Activated gamma-delta T cell (primary cell): ENCODE data around the gene INSM1.
"Not testable (repeated sequence)": the region's sequence is repeated elsewhere in the genome, so short reads cannot be mapped to it uniquely, and the experiment has no call there.

Experiments
- DNase-seq: peaks from one replicate; lab custom pipeline; 2025; lab: John Stamatoyannopoulos, UW
- total RNA-seq, 2 donors: gene quantifications; one replicate each; lab custom pipeline; 2026; lab: John Stamatoyannopoulos, UW

INSM1 gene, protein sequence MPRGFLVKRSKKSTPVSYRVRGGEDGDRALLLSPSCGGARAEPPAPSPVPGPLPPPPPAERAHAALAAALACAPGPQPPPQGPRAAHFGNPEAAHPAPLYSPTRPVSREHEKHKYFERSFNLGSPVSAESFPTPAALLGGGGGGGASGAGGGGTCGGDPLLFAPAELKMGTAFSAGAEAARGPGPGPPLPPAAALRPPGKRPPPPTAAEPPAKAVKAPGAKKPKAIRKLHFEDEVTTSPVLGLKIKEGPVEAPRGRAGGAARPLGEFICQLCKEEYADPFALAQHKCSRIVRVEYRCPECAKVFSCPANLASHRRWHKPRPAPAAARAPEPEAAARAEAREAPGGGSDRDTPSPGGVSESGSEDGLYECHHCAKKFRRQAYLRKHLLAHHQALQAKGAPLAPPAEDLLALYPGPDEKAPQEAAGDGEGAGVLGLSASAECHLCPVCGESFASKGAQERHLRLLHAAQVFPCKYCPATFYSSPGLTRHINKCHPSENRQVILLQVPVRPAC
- 0.05 to 0.31 reads per million in 2 donors for total RNA-seq

DNA sequence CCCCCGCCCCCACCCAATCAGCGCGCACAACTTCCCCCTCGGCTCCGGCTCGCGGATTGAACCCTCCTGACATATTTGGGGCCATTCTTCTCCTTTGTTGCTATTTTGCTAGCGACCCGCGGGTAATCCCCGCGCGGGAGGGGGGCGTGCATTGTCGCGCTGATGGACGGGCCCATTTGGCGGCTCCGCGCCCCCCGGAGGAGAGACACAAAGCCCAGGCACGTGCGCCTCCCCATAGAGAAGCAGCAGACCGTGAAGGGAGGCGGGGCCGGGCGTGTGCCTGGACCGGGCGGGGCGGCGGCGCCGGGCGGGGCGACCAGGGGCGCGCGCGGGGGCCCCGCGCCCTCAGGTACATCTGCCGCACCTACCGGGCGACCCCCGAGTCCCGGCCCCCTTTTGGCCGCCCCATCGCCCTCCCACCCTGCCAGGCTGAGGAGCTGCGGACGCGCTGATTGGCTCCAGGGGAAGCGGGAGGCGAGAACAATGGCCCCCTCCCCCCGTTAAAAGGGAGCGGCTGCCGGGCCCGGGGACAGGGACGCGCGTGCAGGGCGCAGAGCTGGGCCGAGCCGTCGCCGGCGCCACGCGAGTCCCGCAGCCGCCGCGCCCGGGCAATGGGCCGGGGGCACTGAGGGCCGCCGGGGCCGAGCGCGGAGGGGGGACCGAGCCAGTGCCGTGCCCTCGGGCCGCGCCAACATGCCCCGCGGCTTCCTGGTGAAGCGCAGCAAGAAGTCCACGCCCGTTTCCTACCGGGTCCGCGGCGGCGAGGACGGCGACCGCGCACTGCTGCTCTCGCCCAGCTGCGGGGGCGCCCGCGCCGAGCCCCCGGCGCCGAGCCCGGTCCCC lies at the start of gene INSM1:
TSS of gene INSM1 (plus strand) at position 530 of the 843 bp plus-strand sequence. CDS start at position 694, 164 bp downstream.
- DNase-seq, result no peak

DNA sequence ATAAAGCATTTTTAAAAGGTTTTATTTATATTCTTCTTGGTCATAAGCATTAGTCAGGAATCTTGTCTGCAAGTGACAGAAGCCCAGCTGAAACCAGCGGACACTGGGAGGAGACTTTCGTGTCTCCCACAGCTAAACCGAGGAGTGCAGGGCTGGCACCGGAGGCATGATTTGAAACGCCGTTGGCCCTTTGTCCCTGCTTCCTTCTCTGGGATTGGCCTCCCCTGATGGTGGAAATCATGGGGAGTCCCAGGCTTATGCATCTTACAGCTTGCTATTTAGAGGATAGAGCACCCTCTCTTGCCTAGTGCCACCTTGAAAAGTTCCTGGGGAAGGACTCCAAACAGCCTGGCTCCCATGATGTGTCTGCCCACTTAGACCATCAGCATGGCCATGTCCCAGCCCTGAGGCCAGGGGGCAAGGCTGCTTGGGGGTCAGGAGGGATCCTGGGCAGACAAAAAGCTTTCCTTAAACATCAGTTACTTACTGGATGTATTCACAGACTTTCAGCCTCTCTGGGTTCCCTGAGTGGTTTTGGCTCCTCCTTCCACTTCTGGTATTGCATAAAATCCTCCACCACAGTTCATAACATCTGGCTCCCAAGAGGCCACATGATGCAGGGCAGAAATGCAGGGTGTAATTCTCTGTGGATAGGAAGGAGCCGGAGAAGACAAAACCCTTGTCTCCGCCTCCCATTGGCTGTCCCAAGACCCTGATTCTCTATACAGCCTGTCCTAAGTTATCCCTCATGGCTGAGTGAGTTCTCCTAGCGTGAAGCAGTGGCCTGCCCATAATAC lies 49.3 kb upstream of the INSM1 start:
- DNase-seq, result no peak

DNA sequence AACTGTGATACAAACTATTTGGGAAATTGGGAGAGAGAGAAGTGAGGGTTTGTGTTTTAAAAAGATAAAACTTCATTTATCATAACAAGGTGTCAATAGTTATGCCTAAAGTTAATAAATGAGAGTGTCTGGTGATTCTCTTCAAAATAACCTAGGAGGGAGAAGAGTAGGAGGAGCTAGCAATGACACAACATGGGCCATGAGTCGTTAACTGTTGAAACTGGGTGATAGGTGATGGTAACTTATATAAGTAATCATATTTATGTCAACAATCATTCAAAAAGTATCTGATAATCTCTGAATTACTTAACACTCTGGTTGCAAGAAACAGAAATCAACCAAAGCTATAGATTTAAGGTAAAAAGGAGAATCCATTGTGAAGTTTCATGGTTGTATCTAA lies 46.8 kb upstream of the INSM1 start:
- DNase-seq, result no peak

DNA sequence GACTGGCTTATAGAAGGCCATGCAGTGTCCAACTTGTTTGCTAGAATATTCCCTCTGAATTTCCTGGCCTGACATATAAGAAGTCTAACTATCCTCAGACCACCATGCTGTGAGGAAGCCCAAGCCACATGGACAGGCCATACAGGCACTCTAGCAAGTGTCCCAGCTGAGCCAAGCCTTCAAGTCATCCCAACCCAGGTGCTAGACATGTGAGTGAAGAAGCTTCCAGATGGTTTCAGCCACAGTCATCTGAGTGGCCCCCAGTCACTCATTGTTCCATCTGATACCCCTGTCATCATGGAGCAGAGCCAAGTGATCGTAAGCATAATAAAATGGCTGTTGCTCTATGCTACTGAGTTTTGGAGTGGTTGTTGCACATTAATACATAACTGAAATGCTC lies 46.0 kb upstream of the INSM1 start:
- DNase-seq, result no peak

DNA sequence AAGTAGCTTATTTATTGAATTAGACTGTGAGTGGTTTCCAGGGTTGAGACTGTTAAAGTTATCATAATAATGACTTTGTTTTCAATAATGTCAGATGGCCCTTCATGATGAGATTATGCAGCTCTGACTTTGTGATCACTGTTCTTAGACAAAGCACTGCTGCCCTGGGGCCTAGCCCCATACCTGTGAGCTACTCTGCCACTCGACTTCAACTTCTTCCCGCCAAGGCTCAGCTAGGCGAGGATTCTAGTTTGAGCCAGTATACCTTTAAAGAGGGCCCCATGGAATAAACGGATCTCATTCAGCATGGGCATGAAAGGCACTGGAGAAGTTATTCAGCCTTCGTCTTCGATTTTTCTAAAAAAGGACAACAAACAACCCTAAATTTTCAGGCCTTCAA lies 45.0 kb upstream of the INSM1 start:
- no peak for DNase-seq

DNA sequence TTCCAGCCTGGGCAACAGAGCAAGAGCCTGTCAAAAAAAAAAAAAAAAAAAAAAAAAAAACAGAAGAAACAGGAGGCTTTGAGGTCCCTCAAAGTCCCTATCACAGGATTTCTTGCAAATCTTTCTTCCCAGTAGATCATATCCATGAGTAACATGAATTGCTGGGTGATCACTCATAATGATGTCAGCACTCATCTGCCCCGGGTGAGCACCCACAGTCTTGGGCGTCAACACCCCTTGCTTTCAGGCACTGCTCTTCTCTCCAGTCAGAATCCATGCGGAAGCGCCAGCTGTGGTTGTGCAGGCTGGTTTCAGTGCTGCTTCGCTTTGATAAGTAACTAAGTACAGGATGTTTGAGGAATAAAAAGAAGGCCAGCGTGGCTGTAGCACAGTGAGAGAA lies 40.2 kb upstream of the INSM1 start:
- DNase-seq, result no peak

DNA sequence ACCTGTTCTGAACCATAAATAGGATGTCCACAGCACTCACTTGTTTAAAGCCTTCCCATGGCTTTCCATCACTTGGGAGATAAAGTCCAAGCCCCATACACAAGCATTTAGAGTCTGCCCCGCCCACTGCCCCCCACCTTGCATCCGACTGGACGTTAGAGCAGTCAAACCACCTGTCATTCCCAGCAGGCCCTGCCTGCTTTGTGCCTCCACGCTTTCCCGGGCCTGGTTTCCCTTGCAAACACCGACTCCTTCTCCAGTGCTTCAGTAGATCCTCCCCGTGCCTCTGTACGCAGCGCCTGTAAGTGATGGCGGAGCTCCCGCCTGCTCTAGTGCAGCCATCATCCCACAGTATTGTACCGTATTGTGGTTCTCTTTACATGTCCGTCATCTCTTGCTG lies 38.3 kb upstream of the INSM1 start:
- DNase-seq, result no peak

DNA sequence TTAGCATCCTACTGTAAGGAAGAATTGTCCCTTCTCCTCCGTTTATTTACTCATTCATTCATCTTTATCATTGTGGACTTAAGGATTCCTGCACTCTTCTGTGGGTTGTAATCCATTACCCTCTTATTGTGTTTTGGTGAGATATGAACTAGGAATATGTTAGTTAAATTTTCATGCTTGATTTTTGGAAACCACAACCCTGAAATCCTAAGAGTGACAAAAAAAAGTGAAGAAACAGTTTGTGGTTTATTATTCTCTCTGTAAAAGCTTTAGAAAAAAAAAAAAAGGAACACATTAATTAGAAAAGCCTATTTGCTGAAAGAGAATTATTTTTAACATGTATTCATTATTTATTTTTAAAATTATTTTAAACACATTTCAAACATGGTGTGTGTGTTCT lies 36.7 kb upstream of the INSM1 start:
- DNase-seq, result no peak

DNA sequence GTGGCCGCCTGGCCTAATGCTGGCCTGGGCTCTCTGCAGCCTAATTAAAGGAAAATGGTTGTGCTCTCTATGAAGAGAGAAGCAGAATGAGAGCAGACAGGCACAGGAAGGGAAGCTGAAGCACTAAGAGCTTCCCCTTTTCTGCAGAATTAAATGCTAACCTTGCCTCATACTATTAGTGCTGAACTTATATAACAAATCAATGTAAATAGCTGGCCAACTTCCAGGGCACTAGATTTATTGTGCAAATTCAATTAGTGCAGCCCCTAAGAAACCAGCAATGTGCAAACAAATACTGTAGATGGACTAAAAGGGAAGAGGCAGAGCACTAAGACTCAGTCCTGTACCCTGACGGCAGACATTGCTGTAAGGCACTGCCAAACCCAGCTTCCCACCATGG lies 36.1 kb upstream of the INSM1 start:
- DNase-seq, result no peak

DNA sequence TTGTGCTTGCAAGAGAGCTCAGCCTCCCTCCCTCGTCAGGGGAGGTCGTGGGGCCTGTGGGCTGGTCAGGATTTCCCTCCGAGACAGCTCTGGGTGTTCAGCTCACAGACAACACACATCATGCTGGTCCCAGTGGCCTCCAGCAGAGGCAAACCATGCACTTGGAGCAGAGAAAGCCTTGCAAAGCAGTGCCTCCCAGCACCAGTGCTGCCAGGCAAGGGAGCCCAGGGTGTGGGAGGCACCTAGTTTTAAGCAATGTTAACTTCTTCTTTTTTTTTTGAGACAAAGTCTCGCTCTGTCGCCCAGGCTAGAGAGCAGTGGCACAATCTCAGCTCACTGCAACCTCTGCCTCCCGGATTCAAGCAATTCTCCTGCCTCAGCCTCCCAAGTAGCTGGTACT lies 34.0 kb upstream of the INSM1 start:
- DNase-seq, result no peak

DNA sequence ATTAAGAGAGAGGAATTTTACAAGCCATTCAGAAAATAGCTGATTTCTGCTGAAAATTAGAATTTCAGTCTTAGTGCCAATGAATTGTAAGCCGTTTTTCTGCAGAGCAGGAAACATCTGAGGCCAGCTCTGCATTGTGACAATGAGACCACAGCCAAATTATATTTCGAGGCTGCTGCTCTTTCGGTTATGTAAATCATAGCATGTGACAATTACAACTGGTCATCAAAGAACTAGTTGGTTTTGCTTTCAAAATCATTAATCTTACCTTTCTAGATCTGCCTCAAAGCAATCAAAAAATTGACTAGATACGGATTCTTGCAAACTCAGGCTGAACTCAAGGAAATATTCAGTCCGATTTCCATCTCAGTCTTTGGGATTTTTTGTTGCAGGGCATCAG lies 33.4 kb upstream of the INSM1 start:
- DNase-seq, result no peak

DNA sequence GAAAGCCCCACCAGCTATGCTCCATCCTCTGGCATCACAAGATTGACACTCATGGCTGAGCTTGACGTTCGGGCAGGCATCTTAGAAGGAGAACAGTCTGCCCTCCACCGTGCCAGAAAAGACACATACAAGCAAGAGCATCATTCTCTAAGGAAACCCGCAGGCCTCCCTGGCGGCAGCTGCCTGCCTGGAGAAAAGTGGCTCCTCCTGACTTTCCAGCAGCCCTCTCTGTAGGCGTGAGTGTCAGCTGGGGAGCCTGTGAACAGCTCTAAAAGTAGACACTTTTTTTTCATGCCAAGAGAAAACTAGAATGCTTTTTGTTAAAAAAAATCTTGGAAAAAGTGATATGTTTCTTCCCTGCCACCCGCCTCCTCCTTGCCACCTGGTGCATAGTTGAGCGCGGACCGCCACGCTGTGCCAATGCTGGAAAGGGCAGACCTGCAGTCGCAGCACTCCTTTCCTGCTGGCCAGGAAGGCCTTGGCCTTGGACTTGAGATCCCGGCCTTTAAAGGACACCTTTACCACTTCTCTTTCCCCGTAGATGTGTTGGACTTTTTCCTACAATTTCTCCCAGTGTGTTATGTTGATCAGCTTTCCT lies 29.7 kb upstream of the INSM1 start:
- no peak for DNase-seq

DNA sequence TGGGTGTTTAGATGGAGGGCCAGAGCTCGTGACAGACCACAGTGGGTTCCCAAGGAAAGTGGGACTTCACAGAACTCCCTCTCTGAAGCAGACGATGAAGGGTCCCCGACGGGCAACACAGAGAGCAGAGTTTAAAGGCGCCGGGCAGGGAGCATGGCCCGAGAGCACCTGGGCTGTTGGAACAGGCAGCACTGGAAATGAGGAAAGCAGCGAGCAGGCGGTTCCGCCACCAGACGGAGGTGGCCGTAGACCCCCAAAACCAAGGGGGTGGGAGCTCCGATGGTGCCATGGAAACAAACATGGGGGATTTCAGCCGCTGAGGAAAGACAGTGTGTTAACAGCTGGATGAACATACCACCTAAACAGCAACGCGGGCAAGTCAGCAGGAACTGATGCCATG lies 27.5 kb upstream of the INSM1 start:
- DNase-seq, result no peak

DNA sequence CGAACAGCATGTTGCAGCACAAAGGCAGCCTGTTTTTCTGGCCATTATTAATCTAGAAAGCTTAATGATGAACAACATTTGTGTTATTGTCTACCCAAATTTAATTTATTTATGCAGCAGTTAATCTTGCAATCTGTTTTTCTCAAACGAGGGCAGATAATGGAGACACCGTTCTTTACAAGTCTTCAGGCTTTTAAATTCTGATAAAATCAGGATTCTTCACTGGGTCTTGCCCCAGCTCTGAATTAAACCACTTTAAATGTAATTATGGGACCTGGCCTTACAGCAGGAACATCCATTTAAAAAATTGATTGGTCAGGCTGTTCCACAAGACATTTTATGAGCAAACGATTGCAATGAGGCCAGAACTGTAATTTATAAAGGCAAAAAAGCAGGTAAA lies 26.5 kb upstream of the INSM1 start:
- DNase-seq, result no peak

DNA sequence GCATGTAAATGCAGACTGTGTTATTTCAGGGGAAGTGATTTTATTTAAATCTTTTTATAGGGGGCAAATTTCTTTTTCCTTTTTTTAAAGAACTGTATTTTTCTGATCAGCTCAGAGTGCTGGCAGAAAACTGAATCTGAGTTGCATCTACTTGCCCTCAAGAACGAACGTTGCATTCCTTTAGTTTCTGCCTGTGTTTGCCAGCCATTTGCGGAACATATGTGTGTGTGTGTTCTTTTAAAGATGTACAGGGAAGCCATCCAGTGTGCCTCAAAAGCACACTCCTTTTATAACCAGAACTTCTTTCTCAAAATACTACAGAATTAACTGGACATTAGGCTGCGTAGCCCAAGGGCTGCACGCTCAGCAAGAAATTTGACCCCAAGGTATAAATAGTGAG lies 25.8 kb upstream of the INSM1 start:
- DNase-seq, result no peak

DNA sequence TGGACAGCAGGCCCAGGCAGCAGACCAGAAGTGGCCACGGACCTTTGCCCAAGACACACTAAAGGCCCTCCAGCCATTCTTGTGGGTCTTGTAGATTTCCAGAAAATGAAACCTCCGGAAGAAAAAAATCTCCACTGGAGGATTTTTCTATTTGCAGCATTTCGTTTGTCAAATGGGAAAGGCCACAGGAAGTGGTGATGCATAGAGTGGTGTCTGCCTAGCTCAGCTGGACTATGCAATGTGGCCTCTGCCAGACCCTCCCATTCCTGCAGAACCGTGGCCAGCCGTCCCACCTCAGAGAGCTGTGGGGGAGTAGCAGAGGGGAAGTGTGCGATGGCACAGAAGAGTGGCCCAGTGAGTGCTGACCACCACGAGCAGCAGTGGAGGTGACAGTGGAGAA lies 24.0 kb upstream of the INSM1 start:
- no peak for DNase-seq

DNA sequence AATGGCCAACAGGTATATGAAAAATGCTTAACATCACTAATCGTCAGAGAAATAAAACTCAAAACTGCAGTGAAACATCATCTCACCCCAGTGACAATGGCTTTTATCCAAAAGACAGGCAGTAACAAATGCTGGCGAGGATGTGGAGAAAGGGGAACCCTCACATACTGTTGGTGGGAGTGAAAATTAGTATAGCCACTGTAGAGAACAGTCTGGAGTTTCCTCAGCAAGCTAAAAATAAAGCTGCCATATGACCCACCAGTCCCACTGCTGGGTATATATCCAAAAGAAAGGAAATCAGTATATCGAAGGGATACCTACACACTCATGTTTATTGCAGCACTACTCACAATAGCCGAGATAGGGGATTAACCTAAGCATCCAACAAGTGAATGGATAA lies 23.4 kb upstream of the INSM1 start:
- no peak for DNase-seq

DNA sequence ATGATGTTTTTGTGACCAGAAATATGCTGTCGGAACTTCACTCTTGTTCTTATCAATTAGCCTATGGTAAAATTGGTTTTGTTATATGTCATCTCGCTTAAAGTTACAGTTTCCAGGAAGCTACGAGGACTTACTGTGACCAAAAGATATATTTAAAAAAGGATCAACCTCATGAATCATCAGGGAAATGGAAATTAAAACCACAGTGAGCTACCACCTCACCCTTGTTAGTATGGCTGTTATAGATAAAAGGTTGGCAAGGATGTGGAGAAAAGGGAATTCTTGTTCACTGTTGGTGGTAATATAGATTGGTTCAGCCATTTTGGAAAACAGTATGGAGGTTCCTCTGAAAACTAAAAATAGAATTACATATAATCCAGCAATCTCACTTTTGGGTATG lies 14.3 kb upstream of the INSM1 start:
- no peak for DNase-seq

DNA sequence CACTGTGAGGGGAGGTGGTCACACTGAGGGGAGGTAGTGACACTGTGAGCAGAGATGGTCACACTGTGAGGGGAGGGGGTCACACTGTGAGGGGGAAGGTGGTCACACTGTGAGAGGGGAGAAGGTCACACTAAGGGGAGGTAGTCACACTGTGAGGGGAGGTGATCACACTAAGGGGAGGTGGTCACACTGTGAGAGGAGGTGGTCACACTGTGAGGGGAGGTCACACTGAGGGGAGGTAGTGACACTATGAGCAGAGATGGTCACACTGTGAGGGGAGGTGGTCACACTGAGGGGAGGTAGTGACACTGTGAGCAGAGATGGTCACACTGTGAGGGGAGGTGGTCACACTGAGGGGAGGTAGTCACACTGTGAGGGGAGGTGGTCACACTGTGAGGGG lies 12.4 kb upstream of the INSM1 start:
- not testable (repeated sequence) for DNase-seq

DNA sequence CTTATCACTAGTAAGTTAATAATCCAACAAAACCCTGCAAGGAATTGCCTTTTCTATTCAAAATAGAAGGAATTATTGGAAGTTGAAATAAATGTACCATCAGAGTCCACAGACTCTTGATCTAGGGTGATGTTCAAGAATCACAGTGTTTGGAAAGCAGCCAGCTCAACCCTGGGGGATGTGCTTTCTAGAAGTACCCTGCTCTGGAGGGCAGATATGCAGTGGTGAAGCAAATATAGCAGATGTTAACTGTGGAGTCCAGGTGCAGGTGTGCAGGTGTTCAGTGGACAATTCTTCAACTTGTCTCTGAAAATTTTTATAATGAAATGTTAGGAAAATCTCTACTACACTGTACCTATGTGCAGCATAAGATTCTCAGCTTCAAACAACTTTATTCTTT lies 9.1 kb upstream of the INSM1 start:
- DNase-seq, result no peak

DNA sequence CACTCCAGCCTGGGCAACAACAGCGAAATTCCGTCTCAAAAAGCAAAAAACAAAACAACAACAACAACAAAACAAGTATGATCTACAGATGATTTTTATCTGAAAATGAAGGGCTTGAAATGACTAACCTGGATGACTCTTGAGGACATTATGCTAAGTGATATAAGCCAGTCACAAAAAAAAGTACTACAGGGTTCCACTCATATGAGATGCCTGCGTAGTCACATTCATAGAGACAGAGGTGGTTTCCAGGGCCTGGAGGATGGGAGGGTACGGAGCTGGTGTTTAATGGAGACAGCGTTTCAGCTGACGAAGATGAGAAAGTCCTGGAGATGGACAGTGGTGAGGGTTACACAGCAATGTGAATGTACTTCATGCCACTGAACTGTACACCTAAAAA lies 8.3 kb upstream of the INSM1 start:
- no peak for DNase-seq

DNA sequence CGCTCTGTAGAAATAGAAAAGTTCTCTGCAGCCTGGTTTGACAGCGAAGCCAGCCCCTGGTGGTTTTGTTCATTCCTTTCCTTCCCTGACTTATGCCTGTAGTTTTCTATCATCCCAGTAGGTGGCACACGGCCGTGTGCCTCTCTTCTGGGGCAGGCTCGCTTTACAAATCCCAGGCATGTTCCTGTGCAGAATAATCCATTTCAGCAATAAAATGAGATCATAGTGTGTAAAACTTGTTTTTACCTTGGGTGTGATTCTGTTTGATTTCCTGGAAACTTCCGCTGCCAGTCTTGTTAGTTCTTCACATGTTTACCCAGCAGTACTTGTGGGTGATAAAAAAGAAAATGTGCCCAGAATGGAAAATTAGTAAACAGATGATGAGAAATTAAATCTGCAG lies 7.4 kb upstream of the INSM1 start:
- DNase-seq, result no peak
